ENCODE results near the gene GABRE.

DNA sequence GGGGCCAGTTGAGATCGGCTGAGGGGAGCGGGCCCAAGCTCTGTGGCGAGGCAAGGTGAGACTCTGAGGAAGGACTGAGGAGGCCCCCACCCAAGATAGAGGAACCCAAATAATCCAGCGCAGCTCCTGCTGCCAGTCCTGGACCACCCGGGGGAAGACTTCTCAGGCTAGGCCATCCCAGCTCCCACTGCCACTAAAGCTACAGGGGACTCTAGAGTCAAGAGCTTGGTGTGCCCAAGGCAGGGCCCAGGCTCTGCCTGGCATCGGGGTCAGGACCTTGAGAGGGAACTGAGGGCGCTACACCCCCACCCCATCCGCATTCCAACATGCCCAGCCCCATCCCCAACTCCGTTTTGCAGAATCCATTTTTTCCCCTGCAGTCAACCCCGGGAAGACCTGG is 53.2 kb downstream of the GABRE start:
- TF ChIP-seq CTCF (IDR thresholded peaks at IDR 0.05; ENCODE audit: extremely low read depth in 1 of 2, insufficient read depth in 1 of 2, low read depth in 1 of 2, low read length in 2 of 2) (no peak), EZH2 (IDR thresholded peaks at IDR 0.05; ENCODE audit: borderline replicate concordance, low read depth, low read length, severe bottlenecking) (no peak), POLR2A (IDR thresholded peaks at IDR 0.05; ENCODE audit: low read depth, low read length) (no peak), POLR2AphosphoS5 (IDR thresholded peaks at IDR 0.05; ENCODE audit: insufficient read depth, low read depth, low read length) (no peak)
